HEK293 (cell line): ENCODE data around the gene PNPO.

Experiments
- CTCF ChIA-PET: fragments of 350-600 bp; formaldehyde crosslinking; extraction: SDS; loops from one replicate; lab custom pipeline; 2021; ENCODE audit warnings: antibody characterized with exemption; lab: Yijun Ruan, JAX
- POLR2A ChIA-PET: fragments of 300-600 bp; formaldehyde crosslinking; extraction: SDS; loops from one replicate; lab custom pipeline; 2020; ENCODE audit warnings: antibody characterized with exemption, inconsistent platforms; lab: Yijun Ruan, JAX
- H3K27ac ChIP-seq: fragments of 200-500 bp; sonication (Bioruptor generic); 2 replicates; pipeline ENCODE4 v1.5.1; 2014; ENCODE audit warnings: low read depth, low read length, control low read depth, inconsistent platforms; ENCODE audit errors: extremely low read depth
- H3K36me3 ChIP-seq, 2 experiments: fragments of 200-500 bp in 1 of 2; sonication (Bioruptor generic) in 1 of 2; 1 replicate in 1 of 2; 2 replicates in 1 of 2; pipeline ENCODE4 v1.5.1; 2014 to 2017; ENCODE audit warnings: inconsistent platforms in 2 of 2, low read length in 2 of 2; ENCODE audit not compliant: control insufficient read depth in 2 of 2, insufficient read depth in 1 of 2
- H3K4me1 ChIP-seq: fragments of 200-500 bp; sonication (Bioruptor generic); 2 replicates; pipeline ENCODE4 v1.5.1; 2014; ENCODE audit warnings: mild to moderate bottlenecking, low read length, inconsistent platforms; ENCODE audit not compliant: control insufficient read depth, insufficient read depth
- H3K4me3 ChIP-seq: 2 replicates; pipeline ENCODE4 v1.5.1; 2011; ENCODE audit warnings: low read depth, mild to moderate bottlenecking, control low read depth, low read length, moderate library complexity
- H3K9me3 ChIP-seq: fragments of 200-500 bp; sonication (Bioruptor generic); 2 replicates; pipeline ENCODE4 v1.5.1; 2014; ENCODE audit warnings: low read depth, low read length, inconsistent platforms; ENCODE audit not compliant: control insufficient read depth, insufficient read depth
- GLIS1 ChIP-seq: fragments of 450-650 bp; formaldehyde crosslinking; IDR thresholded peaks from 2 replicates; pipeline ENCODE4 v1.5.1; 2016; ENCODE audit warnings: missing biosample characterization, missing genetic modification characterization
- KLF1 ChIP-seq: fragments of 450-650 bp; formaldehyde crosslinking; IDR thresholded peaks from 2 replicates; pipeline ENCODE4 v1.5.1; 2016; ENCODE audit warnings: missing biosample characterization, missing genetic modification characterization
- KLF9 ChIP-seq: fragments of 450-650 bp; formaldehyde crosslinking; IDR thresholded peaks from 2 replicates; pipeline ENCODE4 v1.5.1; 2016; ENCODE audit warnings: missing biosample characterization, missing genetic modification characterization, low read depth
- MZF1 ChIP-seq: fragments of 450-650 bp; formaldehyde crosslinking; IDR thresholded peaks from 2 replicates; pipeline ENCODE4 v1.5.1; 2017; ENCODE audit warnings: missing biosample characterization, missing genetic modification characterization, borderline replicate concordance
- TRIM28 ChIP-seq: IDR thresholded peaks from 2 replicates; pipeline ENCODE4 v1.6.1; 2011; ENCODE audit warnings: low read length, control low read depth, borderline replicate concordance
- ZBTB17 ChIP-seq: fragments of 450-650 bp; formaldehyde crosslinking; IDR thresholded peaks from 2 replicates; pipeline ENCODE4 v1.5.1; 2016; ENCODE audit warnings: missing biosample characterization, missing genetic modification characterization
- ZBTB8A ChIP-seq: fragments of 450-650 bp; formaldehyde crosslinking; IDR thresholded peaks from 2 replicates; pipeline ENCODE4 v1.5.1; 2016; ENCODE audit warnings: missing biosample characterization, missing genetic modification characterization
- ZNF174 ChIP-seq: fragments of 450-650 bp; formaldehyde crosslinking; IDR thresholded peaks from 2 replicates; pipeline ENCODE4 v1.5.0; 2017; ENCODE audit warnings: missing biosample characterization, mild to moderate bottlenecking, missing genetic modification characterization
- ZNF202 ChIP-seq: fragments of 450-650 bp; formaldehyde crosslinking; IDR thresholded peaks from 2 replicates; pipeline ENCODE4 v1.5.1; 2016; ENCODE audit warnings: missing biosample characterization, missing genetic modification characterization, borderline replicate concordance
- ZNF266 ChIP-seq: fragments of 450-650 bp; formaldehyde crosslinking; IDR thresholded peaks from 2 replicates; pipeline ENCODE4 v1.5.1; 2016; ENCODE audit warnings: missing biosample characterization, missing genetic modification characterization, low read depth
- ZNF350 ChIP-seq: fragments of 450-650 bp; formaldehyde crosslinking; IDR thresholded peaks from 2 replicates; pipeline ENCODE4 v1.5.0; 2017; ENCODE audit warnings: missing biosample characterization, mild to moderate bottlenecking, missing genetic modification characterization
- ZNF600 ChIP-seq: fragments of 450-650 bp; formaldehyde crosslinking; IDR thresholded peaks from 2 replicates; pipeline ENCODE4 v1.5.1; 2016; ENCODE audit warnings: missing biosample characterization, missing genetic modification characterization
- TF ChIP-seq, protein P1 (sequence below): fragments of 450-650 bp; formaldehyde crosslinking; IDR thresholded peaks from 2 replicates; pipeline ENCODE4 v1.5.1; 2017; ENCODE audit warnings: missing biosample characterization, missing genetic modification characterization

The PNPO gene

DNA sequence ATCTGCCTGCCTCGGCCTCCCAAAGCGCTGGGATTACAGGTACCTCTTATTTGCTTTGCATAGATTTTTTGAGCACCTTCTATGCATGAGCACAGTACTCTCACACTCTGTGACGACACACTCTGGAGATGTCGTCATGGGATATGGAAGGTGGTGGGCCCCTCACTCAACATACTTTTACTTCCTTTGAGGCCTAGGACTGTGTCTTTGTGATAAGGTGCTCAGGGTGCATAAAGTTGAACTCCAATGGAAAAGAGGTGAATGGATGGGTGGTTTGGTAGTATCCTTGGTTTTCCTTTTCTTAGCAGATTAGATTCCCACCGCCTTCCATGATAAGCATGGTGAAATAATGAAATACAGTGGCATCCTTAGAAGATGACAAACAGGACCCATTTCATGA is 23.5 kb downstream of the PNPO start:
- no peaks in the 10 kb centered on the region for H3K36me3 ChIP-seq
- H3K9me3 ChIP-seq: no peaks in the 10 kb centered on the region
- H3K27ac ChIP-seq: no peak overlapping the region
- H3K4me1 ChIP-seq: peaks cover 5% of the 10 kb centered on the region
- no peak overlapping the region for H3K4me3 ChIP-seq
- ChIA-PET CTCF (interaction anchor here (0.9 to 21.9 kb wide), 2 partner anchors 13 to 75 kb away, joined by 6 to 592 read pairs; partner anchors contain the start of genes PNPO and PRR15L), POLR2A (no interaction called here)
- no peak for TF ChIP-seq ZNF202 (tag by site-specific recombination)

DNA sequence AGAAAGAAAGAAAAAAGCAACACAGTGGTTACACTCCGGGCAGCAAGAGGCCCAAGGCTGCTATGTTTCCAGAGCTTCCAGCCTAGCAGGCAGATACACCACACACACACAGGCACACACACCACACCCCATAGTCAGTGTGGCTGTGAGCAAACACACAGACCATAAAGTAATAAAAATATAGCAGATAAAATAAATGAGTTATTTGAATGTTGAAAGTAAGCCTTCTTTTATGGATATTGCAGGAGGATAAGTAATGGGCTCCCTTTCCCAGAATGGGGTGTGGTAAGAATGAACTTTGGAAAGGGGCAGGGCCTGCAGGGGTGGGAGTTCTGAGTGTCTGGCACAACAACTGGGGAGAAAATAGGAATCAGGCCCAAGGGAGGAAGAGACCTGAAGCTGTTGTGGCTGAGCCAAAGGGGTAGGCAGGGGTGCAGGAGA is 24.7 kb downstream of the PNPO start:
- CTCF ChIA-PET: interaction anchor here (0.6 to 21.9 kb wide), 3 partner anchors 12 to 76 kb away, joined by 4 to 592 read pairs (median 5); partner anchors contain the start of genes PNPO and PRR15L
- POLR2A ChIA-PET: interaction anchor here (1.7 kb wide), 1 partner anchor 71 kb away, joined by 4 read pairs; the partner anchor contains the start of gene SP2
- TF ChIP-seq ZBTB8A (tag by site-specific recombination) (peak; percentile 31; the same call in 1 of the 2 replicates), ZNF600 (tag by site-specific recombination) (peak; percentile 50; the same call in 1 of the 2 replicates), ZNF202 (tag by site-specific recombination) (no peak), KLF9 (tag by site-specific recombination) (no peak), KLF1 (tag by site-specific recombination) (peak; percentile 79)
- Histone ChIP-seq H3K4me1 (no peaks in the 10 kb centered on the region), H3K9me3 (no peaks in the 10 kb centered on the region), H3K27ac (no peak overlapping the region), H3K4me3 (no peak overlapping the region), H3K36me3 (no peaks in the 10 kb centered on the region)

DNA sequence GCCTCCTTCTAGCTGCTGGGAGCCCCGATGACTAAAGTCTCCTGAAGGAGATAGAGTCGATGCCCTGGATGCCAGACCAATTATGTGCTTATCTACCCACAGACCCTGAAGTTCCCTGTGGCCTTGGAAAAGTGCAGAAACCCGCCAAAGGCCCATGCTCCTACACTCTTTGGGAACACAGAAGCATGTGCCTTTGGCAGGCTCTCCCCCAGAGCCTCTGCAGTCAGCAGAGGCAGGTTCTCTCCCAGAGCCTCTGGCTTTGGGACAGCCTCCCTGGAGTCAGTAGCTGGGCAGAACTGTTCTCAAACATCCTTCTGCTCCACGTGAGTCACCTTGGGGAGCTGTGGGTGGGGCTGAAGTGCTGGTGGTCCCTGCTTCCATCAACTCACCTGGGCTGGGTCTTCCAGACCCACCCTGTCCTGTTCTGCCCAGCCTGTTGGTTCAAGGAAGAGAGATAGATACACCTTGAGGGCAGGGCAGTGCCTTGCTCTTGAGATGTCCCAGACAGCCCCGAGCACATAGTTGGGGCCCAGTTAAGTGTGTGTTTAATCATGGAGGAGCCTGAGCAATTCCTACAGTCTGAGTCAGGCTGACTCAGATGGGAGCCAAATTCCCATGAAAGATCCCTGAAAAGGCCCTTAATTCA is 26.4 kb downstream of the PNPO start:
- ChIA-PET CTCF (interaction anchor here (0.6 to 21.9 kb wide), 5 partner anchors 9 to 314 kb away, joined by 3 to 592 read pairs (median 4); partner anchors contain the start of genes PNPO and PRR15L), POLR2A (interaction anchor here (0.6 to 1.7 kb wide), 5 partner anchors 10 to 140 kb away, joined by 3 to 4 read pairs (median 3); partner anchors contain the start of genes PRR15L, SNX11 and SP2)
- Histone ChIP-seq H3K4me1 (peaks cover 7% of the 10 kb centered on the region; the same call in 1 of the 2 replicates), H3K9me3 (no peaks in the 10 kb centered on the region), H3K27ac (no peak overlapping the region), H3K36me3 (peaks cover 0 to 4% of the 10 kb centered on the region in 2 experiments; a peak in 2 of 3 replicates), H3K4me3 (no peak overlapping the region)
- TF ChIP-seq TRIM28 (no peak), ZNF266 (no peak), ZBTB17 (tag by site-specific recombination) (peak; percentile 58; the same call in 1 of the 2 replicates), GLIS1 (tag by site-specific recombination) (peak; percentile 20; the same call in 1 of the 2 replicates)

DNA sequence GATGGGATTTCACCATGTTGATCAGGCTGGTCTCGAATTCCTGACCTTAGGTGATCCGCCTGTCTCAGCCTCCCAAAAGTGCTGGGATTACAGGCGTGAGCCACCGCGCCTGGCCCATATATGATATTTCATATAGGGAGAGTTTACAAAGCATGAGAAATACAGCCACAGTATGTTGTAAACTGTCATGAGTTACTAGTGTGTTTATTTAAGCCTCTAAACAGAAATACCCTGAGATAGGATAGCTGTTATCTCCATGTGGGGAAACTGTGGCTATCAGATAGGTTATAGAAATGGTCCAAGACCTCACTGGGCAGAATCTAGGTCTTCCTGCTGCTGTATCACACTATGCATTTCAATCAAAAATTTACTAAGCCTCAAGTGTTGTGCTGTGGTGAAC is 27.5 kb downstream of the PNPO start:
- Histone ChIP-seq H3K9me3 (no peaks in the 10 kb centered on the region), H3K4me3 (no peak overlapping the region), H3K27ac (no peak overlapping the region), H3K36me3 (peaks cover 2 to 15% of the 10 kb centered on the region in 2 experiments), H3K4me1 (peaks cover 7% of the 10 kb centered on the region; the same call in 1 of the 2 replicates)
- CTCF ChIA-PET: interaction anchor here (0.6 to 21.9 kb wide), 8 partner anchors 10 to 125 kb away, joined by 3 to 592 read pairs (median 7); partner anchors contain the start of genes PNPO and PRR15L
- POLR2A ChIA-PET: interaction anchor here (0.6 to 2.9 kb wide), 4 partner anchors 11 to 139 kb away, joined by 3 to 37 read pairs (median 4); partner anchors contain the start of genes PNPO, PRR15L and SNX11
- TF ChIP-seq, protein P1, sequence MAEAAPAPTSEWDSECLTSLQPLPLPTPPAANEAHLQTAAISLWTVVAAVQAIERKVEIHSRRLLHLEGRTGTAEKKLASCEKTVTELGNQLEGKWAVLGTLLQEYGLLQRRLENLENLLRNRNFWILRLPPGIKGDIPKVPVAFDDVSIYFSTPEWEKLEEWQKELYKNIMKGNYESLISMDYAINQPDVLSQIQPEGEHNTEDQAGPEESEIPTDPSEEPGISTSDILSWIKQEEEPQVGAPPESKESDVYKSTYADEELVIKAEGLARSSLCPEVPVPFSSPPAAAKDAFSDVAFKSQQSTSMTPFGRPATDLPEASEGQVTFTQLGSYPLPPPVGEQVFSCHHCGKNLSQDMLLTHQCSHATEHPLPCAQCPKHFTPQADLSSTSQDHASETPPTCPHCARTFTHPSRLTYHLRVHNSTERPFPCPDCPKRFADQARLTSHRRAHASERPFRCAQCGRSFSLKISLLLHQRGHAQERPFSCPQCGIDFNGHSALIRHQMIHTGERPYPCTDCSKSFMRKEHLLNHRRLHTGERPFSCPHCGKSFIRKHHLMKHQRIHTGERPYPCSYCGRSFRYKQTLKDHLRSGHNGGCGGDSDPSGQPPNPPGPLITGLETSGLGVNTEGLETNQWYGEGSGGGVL (tag by site-specific recombination): no peak
- TF ChIP-seq MZF1: no peak
- no peak for TF ChIP-seq ZNF350 (tag by site-specific recombination)
- TF ChIP-seq ZNF174 (tag by site-specific recombination): no peak
- no peak for TF ChIP-seq ZNF266
